Activated CD8-positive, alpha-beta T cell treated with anti-CD3 and anti-CD28 coated beads, Interleukin-2, amount 10 ng/mL, durations not matched to agents 7 days and 5 days (primary cell): ENCODE results near the gene MALAT1. TPM values are rescaled to one million over a fixed set of nuclear protein-coding genes. Genes with fewer than 3 reads are reported as not detected.

Source experiments
- ATAC-seq: fragments of 150-1000 bp; cut with Tn5 transposase; one replicate; pipeline ENCODE4 v1.10.0; 2021; ENCODE audit warnings: moderate library complexity
- CTCF ChIA-PET: fragments of 350-600 bp; sonication (Branson Sonifier 250); formaldehyde crosslinking; loops from one replicate; lab custom pipeline; 2021; ENCODE audit warnings: antibody characterized with exemption; lab: Charles Lee
- POLR2A ChIA-PET: fragments of 350-600 bp; sonication (Branson Sonifier 250); formaldehyde crosslinking; loops from one replicate; lab custom pipeline; 2021; ENCODE audit warnings: antibody characterized with exemption; lab: Charles Lee
- DNase-seq: peaks from one replicate; pipeline ENCODE4 v3.0.0-alpha.2; 2020
- H3K27ac Mint-ChIP-seq: one replicate; pipeline ENCODE4 v1.8.0; 2021; ENCODE audit warnings: mild to moderate bottlenecking, mixed read lengths
- H3K27me3 Mint-ChIP-seq: one replicate; pipeline ENCODE4 v1.8.0; 2021; ENCODE audit warnings: low read depth, mixed read lengths
- H3K36me3 Mint-ChIP-seq: one replicate; pipeline ENCODE4 v1.8.0; 2021; ENCODE audit warnings: low read depth, mixed read lengths
- H3K4me1 Mint-ChIP-seq: one replicate; pipeline ENCODE4 v1.8.0; 2021; ENCODE audit warnings: low read depth, mixed read lengths
- H3K4me3 Mint-ChIP-seq: one replicate; pipeline ENCODE4 v1.8.0; 2021; ENCODE audit warnings: mild to moderate bottlenecking, mixed read lengths
- H3K9me3 Mint-ChIP-seq: one replicate; pipeline ENCODE4 v1.8.0; 2022; ENCODE audit warnings: mixed read lengths; ENCODE audit not compliant: insufficient read depth
- total RNA-seq, 2 experiments: library from RNA; stranded (reverse); gene quantifications; one replicate each; pipeline ENCODE4 v1.2.3, GENCODE V29; 2021

MALAT1 gene
- total RNA-seq, 2 experiments from 2014 or later: 3,822 to 4,094 TPM

DNA sequence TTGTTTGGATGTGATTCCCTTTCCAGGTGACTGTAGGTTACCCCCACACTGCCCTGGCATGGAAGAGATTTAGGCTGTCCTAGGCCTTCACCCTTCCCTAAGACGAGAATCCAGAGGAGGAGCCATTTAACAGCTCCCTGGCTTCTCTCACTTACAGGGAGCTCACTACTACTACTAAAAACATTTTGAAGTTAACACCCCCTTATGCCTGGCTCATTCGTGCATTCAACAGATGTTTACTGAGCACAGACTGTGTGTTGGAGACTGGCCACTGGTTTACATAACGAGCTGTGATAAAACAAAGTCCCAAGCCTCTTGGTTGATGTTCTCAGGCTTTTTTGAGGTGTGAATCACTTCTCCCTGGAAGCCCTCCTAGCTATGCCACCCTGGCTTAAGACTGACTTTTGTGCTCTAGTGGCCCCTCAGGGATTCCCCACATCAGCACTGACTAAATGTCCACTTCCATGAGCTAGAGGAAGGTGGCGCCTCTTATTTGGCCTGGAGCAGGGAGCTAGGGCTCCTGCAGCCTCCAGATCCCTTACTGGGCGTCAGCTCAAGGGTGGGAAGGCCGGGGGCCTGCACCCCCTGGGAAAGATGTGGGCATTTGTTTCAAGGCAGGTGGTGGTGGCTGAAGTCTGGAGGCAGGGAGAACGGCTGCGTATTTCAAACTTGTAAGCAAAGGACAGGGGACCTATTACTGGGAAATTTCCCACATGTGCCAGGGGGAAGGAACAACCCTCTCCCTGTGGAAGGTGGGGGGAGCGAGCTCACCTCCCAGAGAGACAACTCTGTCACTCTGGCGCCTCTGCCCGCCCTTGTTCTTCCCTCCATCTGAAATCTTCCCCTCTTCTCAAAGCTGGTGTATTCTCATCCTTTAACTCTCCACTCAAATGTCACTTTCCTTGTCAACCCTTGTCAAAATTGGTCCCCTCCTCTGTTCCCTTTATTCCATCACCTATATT is 19.4 kb upstream of the MALAT1 start:
- Mint-ChIP-seq H3K27ac (no peak overlapping the region), H3K36me3 (peaks cover 4% of the 10 kb centered on the region), H3K27me3 (peaks cover 7% of the 10 kb centered on the region), H3K9me3 (no peaks in the 10 kb centered on the region), H3K4me1 (peaks cover 13% of the 10 kb centered on the region), H3K4me3 (no peak overlapping the region)
- ChIA-PET POLR2A (interaction anchor here (3.4 to 19.3 kb wide), 3 partner anchors 9 to 59 kb away, joined by 31 to 794 read pairs (median 302); partner anchors contain the start of genes MALAT1 and NEAT1), CTCF (interaction anchor here (0.9 to 10.7 kb wide), 8 partner anchors 8 to 63 kb away, joined by 3 to 113 read pairs (median 18); partner anchors contain the start of gene MALAT1)
- DNase-seq: no peak
- no peak for ATAC-seq

GRCh38 chr11:65482306-65482850 is 16.5 kb upstream of the MALAT1 start:
- Mint-ChIP-seq H3K36me3 (peaks cover 2% of the 10 kb centered on the region), H3K4me3 (no peak overlapping the region), H3K27ac (no peak overlapping the region), H3K9me3 (no peaks in the 10 kb centered on the region), H3K27me3 (peaks cover 10% of the 10 kb centered on the region), H3K4me1 (peaks cover 8% of the 10 kb centered on the region)
- ATAC-seq (no peak), DNase-seq (no peak)
- ChIA-PET POLR2A (interaction anchor here (1.1 to 19.3 kb wide), 2 partner anchors 19 to 57 kb away, joined by 4 to 794 read pairs; partner anchors contain the start of gene MALAT1), CTCF (no interaction called here)

GRCh38 chr11:65485920-65486219 is 13.0 kb upstream of the MALAT1 start:
- H3K27ac Mint-ChIP-seq: no peak overlapping the region
- H3K4me3 Mint-ChIP-seq: no peak overlapping the region
- H3K4me1 Mint-ChIP-seq: peaks cover 25% of the 10 kb centered on the region
- DNase-seq (no peak), ATAC-seq (no peak)
- POLR2A ChIA-PET: interaction anchor here (0.9 to 18.7 kb wide), 4 partner anchors 8 to 65 kb away, joined by 3 to 447 read pairs (median 3); partner anchors contain the start of genes MALAT1 and NEAT1
- peaks cover 10% of the 10 kb centered on the region for H3K27me3 Mint-ChIP-seq
- no peaks in the 10 kb centered on the region for H3K9me3 Mint-ChIP-seq
- peaks cover 2% of the 10 kb centered on the region for H3K36me3 Mint-ChIP-seq
- CTCF ChIA-PET: interaction anchor here (1.0 to 1.9 kb wide), 3 partner anchors 11 to 24 kb away, joined by 3 to 7 read pairs (median 3); no protein-coding TSS in a partner anchor

- ATAC-seq: no peak
- H3K9me3 Mint-ChIP-seq: no peaks in the 10 kb centered on the region
- ChIA-PET CTCF (interaction anchor here (0.9 to 3.5 kb wide), 9 partner anchors 8 to 172 kb away, joined by 3 to 14 read pairs (median 4); no protein-coding TSS in a partner anchor), POLR2A (interaction anchor here (1.1 to 18.7 kb wide), 6 partner anchors 8 to 65 kb away, joined by 3 to 447 read pairs (median 4); partner anchors contain the start of genes MALAT1 and NEAT1)
- no peak for DNase-seq
- no peak overlapping the region for H3K27ac Mint-ChIP-seq
- peaks cover 25% of the 10 kb centered on the region for H3K4me1 Mint-ChIP-seq
- no peak overlapping the region for H3K4me3 Mint-ChIP-seq
- peaks cover 2% of the 10 kb centered on the region for H3K36me3 Mint-ChIP-seq
- peaks cover 8% of the 10 kb centered on the region for H3K27me3 Mint-ChIP-seq
These were observed 12.0 kb upstream of the MALAT1 start for GRCh38 chr11:65486570-65487466.

GRCh38 chr11:65487467-65488272 is 11.2 kb upstream of the MALAT1 start:
- Mint-ChIP-seq H3K9me3 (no peaks in the 10 kb centered on the region), H3K36me3 (no peaks in the 10 kb centered on the region), H3K27me3 (peaks cover 3% of the 10 kb centered on the region), H3K4me1 (peaks cover 31% of the 10 kb centered on the region), H3K4me3 (no peak overlapping the region), H3K27ac (no peak overlapping the region)
- ChIA-PET CTCF (interaction anchor here (0.6 to 3.5 kb wide), 10 partner anchors 9 to 158 kb away, joined by 3 to 14 read pairs (median 4); no protein-coding TSS in a partner anchor), POLR2A (interaction anchor here (0.8 to 18.7 kb wide), 6 partner anchors 9 to 66 kb away, joined by 3 to 447 read pairs (median 5); partner anchors contain the start of gene MALAT1)
- ATAC-seq (peak; percentile 54), DNase-seq (no peak)

GRCh38 chr11:65488273-65489034 is 10.4 kb upstream of the MALAT1 start:
- CTCF ChIA-PET: interaction anchor here (0.6 to 3.5 kb wide), 10 partner anchors 8 to 173 kb away, joined by 3 to 14 read pairs (median 4); no protein-coding TSS in a partner anchor
- ATAC-seq (no peak), DNase-seq (no peak)
- no peaks in the 10 kb centered on the region for H3K36me3 Mint-ChIP-seq
- no peaks in the 10 kb centered on the region for H3K9me3 Mint-ChIP-seq
- POLR2A ChIA-PET: interaction anchor here (0.8 to 18.7 kb wide), 8 partner anchors 10 to 227 kb away, joined by 3 to 447 read pairs (median 4); partner anchors contain the start of genes MALAT1, NEAT1 and POLA2
- peak overlapping the region; percentile 28 for H3K27ac Mint-ChIP-seq
- peaks cover 36% of the 10 kb centered on the region for H3K4me1 Mint-ChIP-seq
- H3K4me3 Mint-ChIP-seq: no peak overlapping the region
- H3K27me3 Mint-ChIP-seq: peaks cover 3% of the 10 kb centered on the region

- H3K27me3 Mint-ChIP-seq: peaks cover 3% of the 10 kb centered on the region
- DNase-seq (no peak), ATAC-seq (no peak)
- ChIA-PET POLR2A (interaction anchor here (1.0 to 18.7 kb wide), 8 partner anchors 11 to 228 kb away, joined by 3 to 447 read pairs (median 4); partner anchors contain the start of genes MALAT1, NEAT1 and POLA2), CTCF (interaction anchor here (1.1 to 3.5 kb wide), 6 partner anchors 10 to 174 kb away, joined by 3 to 14 read pairs (median 8); no protein-coding TSS in a partner anchor)
- H3K36me3 Mint-ChIP-seq: no peaks in the 10 kb centered on the region
- H3K4me3 Mint-ChIP-seq: no peak overlapping the region
- peaks cover 39% of the 10 kb centered on the region for H3K4me1 Mint-ChIP-seq
- no peak overlapping the region for H3K27ac Mint-ChIP-seq
- no peaks in the 10 kb centered on the region for H3K9me3 Mint-ChIP-seq
These were observed 9.7 kb upstream of the MALAT1 start for GRCh38 chr11:65489035-65489705.

- CTCF ChIA-PET: interaction anchor here (1.1 to 3.5 kb wide), 4 partner anchors 11 to 174 kb away, joined by 4 to 14 read pairs (median 7); no protein-coding TSS in a partner anchor
- Mint-ChIP-seq H3K27me3 (peaks cover 3% of the 10 kb centered on the region), H3K9me3 (no peaks in the 10 kb centered on the region), H3K4me1 (peaks cover 45% of the 10 kb centered on the region), H3K36me3 (no peaks in the 10 kb centered on the region), H3K27ac (no peak overlapping the region), H3K4me3 (no peak overlapping the region)
- POLR2A ChIA-PET: interaction anchor here (0.7 to 18.7 kb wide), 7 partner anchors 9 to 66 kb away, joined by 3 to 447 read pairs (median 3); partner anchors contain the start of gene MALAT1
- no peak for DNase-seq
- ATAC-seq: no peak
These were observed 9.0 kb upstream of the MALAT1 start for GRCh38 chr11:65489706-65490320.

DNA sequence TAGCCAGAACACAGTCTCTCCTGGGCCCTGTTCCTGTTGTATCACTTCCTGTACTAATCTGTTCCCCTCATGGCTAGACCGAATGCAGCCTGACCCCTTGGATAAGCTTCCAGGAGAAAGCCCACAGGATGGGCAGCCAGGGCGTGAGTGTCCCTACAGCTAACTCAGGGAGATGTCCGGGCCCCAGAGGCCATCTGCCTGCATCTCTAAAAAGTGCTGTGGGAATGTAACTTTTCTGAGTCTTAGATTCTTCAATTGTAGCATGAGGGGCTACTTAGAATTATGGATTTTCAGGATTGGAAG is 7.7 kb upstream of the MALAT1 start:
- DNase-seq (no peak), ATAC-seq (no peak)
- POLR2A ChIA-PET: interaction anchor here (1.6 to 22.4 kb wide), 3 partner anchors 12 to 70 kb away, joined by 7 to 4167 read pairs (median 447); partner anchors contain the start of genes MALAT1 and NEAT1
- H3K27ac Mint-ChIP-seq: no peak overlapping the region
- H3K9me3 Mint-ChIP-seq: no peaks in the 10 kb centered on the region
- CTCF ChIA-PET: interaction anchor here (0.8 to 2.9 kb wide), 3 partner anchors 13 to 75 kb away, joined by 5 to 25 read pairs (median 8); no protein-coding TSS in a partner anchor
- peaks cover 50% of the 10 kb centered on the region for H3K4me1 Mint-ChIP-seq
- H3K36me3 Mint-ChIP-seq: no peaks in the 10 kb centered on the region
- H3K4me3 Mint-ChIP-seq: no peak overlapping the region
- H3K27me3 Mint-ChIP-seq: no peaks in the 10 kb centered on the region
